Trophoblast cell (in vitro differentiated cells and primary cell): ENCODE data around the gene DAB1.

Experiments used
- DNase-seq, 2 donors: peaks; one replicate each; pipeline ENCODE4 v3.0.0-alpha.2; 2016
- H2AFZ ChIP-seq: 2 replicates; pipeline ENCODE4 v1.6.1; 2013; ENCODE audit warnings: low read length, moderate library complexity, mild to moderate bottlenecking; ENCODE audit not compliant: insufficient read depth, poor library complexity
- H2AK5ac ChIP-seq: 2 replicates; pipeline ENCODE4 v1.6.1; 2013; ENCODE audit warnings: mild to moderate bottlenecking, low read length
- H2BK120ac ChIP-seq: 2 replicates; pipeline ENCODE4 v1.6.1; 2013; ENCODE audit warnings: low read length, mild to moderate bottlenecking, moderate library complexity; ENCODE audit not compliant: insufficient read depth, poor library complexity
- H2BK12ac ChIP-seq: 2 replicates; pipeline ENCODE4 v1.6.1; 2013; ENCODE audit warnings: mild to moderate bottlenecking, low read length, moderate library complexity
- H2BK5ac ChIP-seq: 2 replicates; pipeline ENCODE4 v1.6.1; 2013; ENCODE audit warnings: low read length, low read depth, moderate library complexity, mild to moderate bottlenecking; ENCODE audit not compliant: poor library complexity
- H3K14ac ChIP-seq: 2 replicates; pipeline ENCODE4 v1.6.1; 2013; ENCODE audit warnings: mild to moderate bottlenecking, low read length
- H3K18ac ChIP-seq: 2 replicates; pipeline ENCODE4 v1.6.1; 2013; ENCODE audit warnings: mild to moderate bottlenecking, low read length
- H3K23ac ChIP-seq: 2 replicates; pipeline ENCODE4 v1.6.1; 2013; ENCODE audit warnings: low read length
- H3K27ac ChIP-seq: 2 replicates; pipeline ENCODE4 v1.5.1; 2013; ENCODE audit warnings: low read depth, mild to moderate bottlenecking, inconsistent platforms, low read length, moderate library complexity
- H3K27me3 ChIP-seq: 2 replicates; pipeline ENCODE4 v1.6.1; 2013; ENCODE audit warnings: inconsistent platforms, mild to moderate bottlenecking, low read length, moderate library complexity; ENCODE audit not compliant: insufficient read depth
- H3K36me3 ChIP-seq, 2 experiments: 1 replicate in 1 of 2; 2 replicates in 1 of 2; pipeline ENCODE4 v1.6.1; 2013; ENCODE audit warnings: low read length in 2 of 2, mild to moderate bottlenecking in 2 of 2, moderate library complexity in 1 of 2; ENCODE audit not compliant: insufficient read depth in 2 of 2, control insufficient read depth in 1 of 2
- H3K4ac ChIP-seq: 2 replicates; pipeline ENCODE4 v1.6.1; 2013; ENCODE audit warnings: low read depth, mild to moderate bottlenecking, low read length, moderate library complexity
- H3K4me1 ChIP-seq, 2 experiments: 1 replicate in 1 of 2; 2 replicates in 1 of 2; pipeline ENCODE4 v1.6.1; 2013; ENCODE audit warnings: low read length in 2 of 2, mild to moderate bottlenecking in 2 of 2, moderate library complexity in 1 of 2; ENCODE audit not compliant: insufficient read depth in 2 of 2, control insufficient read depth in 1 of 2
- H3K4me2 ChIP-seq: 2 replicates; pipeline ENCODE4 v1.6.1; 2013; ENCODE audit warnings: inconsistent platforms, mild to moderate bottlenecking, low read length, moderate library complexity
- H3K4me3 ChIP-seq: 2 replicates; pipeline ENCODE4 v1.5.1; 2013; ENCODE audit warnings: mild to moderate bottlenecking, low read depth, low read length, inconsistent platforms
- H3K79me1 ChIP-seq: one replicate; pipeline ENCODE4 v1.6.1; 2013; ENCODE audit warnings: low read length
- H3K79me2 ChIP-seq: 2 replicates; pipeline ENCODE4 v1.6.1; 2013; ENCODE audit warnings: low read length, mild to moderate bottlenecking; ENCODE audit not compliant: control insufficient read depth, insufficient read depth, poor library complexity
- H3K9ac ChIP-seq: 2 replicates; pipeline ENCODE4 v1.6.1; 2013; ENCODE audit warnings: mild to moderate bottlenecking, low read length
- H3K9me3 ChIP-seq: 2 replicates; pipeline ENCODE4 v1.6.1; 2013; ENCODE audit warnings: low read depth, mild to moderate bottlenecking, control low read depth, inconsistent platforms, low read length; ENCODE audit not compliant: insufficient read depth
- H4K12ac ChIP-seq: 2 replicates; pipeline ENCODE4 v1.6.1; 2013; ENCODE audit warnings: low read depth, mild to moderate bottlenecking, low read length, moderate library complexity
- H4K8ac ChIP-seq: 2 replicates; pipeline ENCODE4 v1.6.1; 2013; ENCODE audit warnings: low read depth, mild to moderate bottlenecking, low read length, moderate library complexity
- H4K91ac ChIP-seq: one replicate; pipeline ENCODE4 v1.6.1; 2013; ENCODE audit warnings: low read depth, mild to moderate bottlenecking, low read length, moderate library complexity
- WGBS: extraction: QIAGEN DNeasy Blood & Tissue Kit; methylation state at CpG from one replicate; pipeline ENCODE4 v1.1.7; 2013; ENCODE audit warnings: missing lambda C conversion rate; ENCODE audit not compliant: insufficient read length, insufficient coverage; ENCODE audit errors: extremely low coverage; 5-methylcytosine and 5-hydroxymethylcytosine counted together

Gene DAB1

GRCh38 chr1:57190898-57191297, 233.0 kb downstream of the DAB1 start:
- Histone ChIP-seq H4K91ac (no peak overlapping the region), H3K79me2 (no peaks in the 10 kb centered on the region), H2AFZ (no peak overlapping the region), H3K36me3 (no peaks in the 10 kb centered on the region), H2AK5ac (no peak overlapping the region), H3K9ac (no peak overlapping the region), H3K14ac (no peak overlapping the region), H3K79me1 (no peaks in the 10 kb centered on the region), H3K4ac (no peak overlapping the region), H3K4me2 (no peak overlapping the region), H2BK5ac (no peak overlapping the region), H4K8ac (no peak overlapping the region), H3K27me3 (no peaks in the 10 kb centered on the region), H3K27ac (no peak overlapping the region), H4K12ac (no peak overlapping the region), H3K23ac (no peak overlapping the region), H2BK12ac (no peak overlapping the region), H2BK120ac (no peak overlapping the region), H3K9me3 (no peaks in the 10 kb centered on the region), H3K4me1 (no peaks in the 10 kb centered on the region), H3K18ac (no peak overlapping the region), H3K4me3 (no peak overlapping the region)
- WGBS: no CpG with 5 or more reads among the region's 2 CpGs
- DNase-seq: no peak

DNA sequence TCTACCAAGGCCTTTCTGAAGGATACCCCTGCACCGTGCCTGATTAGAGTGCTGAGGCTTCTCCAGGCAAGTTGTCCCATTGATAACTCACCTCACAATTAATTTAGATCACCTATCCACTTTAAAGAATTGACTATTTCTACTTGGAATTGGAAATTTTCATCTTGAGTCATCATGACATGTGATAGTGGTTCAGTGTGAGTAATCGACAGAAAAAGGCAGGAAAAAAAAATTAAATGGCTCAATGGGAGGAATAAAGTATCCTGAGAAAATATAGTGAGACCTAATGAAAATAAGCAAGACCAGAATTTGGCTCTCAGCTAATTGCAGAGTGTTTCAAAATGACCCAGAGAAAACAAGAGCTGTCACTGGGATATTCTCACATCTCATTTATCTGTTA, 235.7 kb downstream of the DAB1 start:
- Histone ChIP-seq H3K27me3 (no peaks in the 10 kb centered on the region), H3K79me2 (no peaks in the 10 kb centered on the region), H2BK120ac (no peak overlapping the region), H3K4ac (no peak overlapping the region), H3K18ac (no peak overlapping the region), H3K4me2 (no peak overlapping the region), H3K36me3 (no peaks in the 10 kb centered on the region), H3K4me1 (no peaks in the 10 kb centered on the region), H3K23ac (no peak overlapping the region), H3K9ac (no peak overlapping the region), H2AK5ac (no peak overlapping the region), H3K27ac (no peak overlapping the region), H4K91ac (no peak overlapping the region), H3K79me1 (no peaks in the 10 kb centered on the region), H2AFZ (no peak overlapping the region), H2BK5ac (no peak overlapping the region), H2BK12ac (no peak overlapping the region), H4K12ac (no peak overlapping the region), H3K14ac (no peak overlapping the region), H3K9me3 (no peaks in the 10 kb centered on the region), H3K4me3 (no peak overlapping the region), H4K8ac (no peak overlapping the region)
- WGBS: no CpG with 5 or more reads among the region's 2 CpGs
- no peak for DNase-seq

DNA sequence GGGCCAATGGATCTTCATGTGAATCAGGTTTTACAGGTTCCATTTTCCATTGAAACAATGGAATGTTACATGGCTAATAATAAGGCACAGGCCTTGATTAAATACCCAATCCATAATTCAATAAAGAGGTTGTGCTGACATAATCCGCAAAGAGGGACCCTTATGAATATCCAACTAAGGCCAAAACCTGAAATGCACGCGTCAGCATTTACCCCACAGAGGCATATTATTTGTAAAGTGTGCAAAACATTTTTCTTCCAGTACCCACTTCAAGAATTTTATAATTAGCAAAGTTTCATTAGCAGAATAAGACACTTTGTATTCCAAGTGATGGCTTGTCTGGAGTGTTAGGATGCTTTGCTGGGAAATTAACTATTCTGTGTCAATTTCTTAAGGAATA, 237.4 kb downstream of the DAB1 start:
- Histone ChIP-seq H3K9me3 (no peaks in the 10 kb centered on the region), H2BK12ac (no peak overlapping the region), H4K12ac (no peak overlapping the region), H3K18ac (no peak overlapping the region), H3K36me3 (no peaks in the 10 kb centered on the region), H4K91ac (no peak overlapping the region), H3K23ac (no peak overlapping the region), H3K14ac (no peak overlapping the region), H3K4me2 (no peak overlapping the region), H3K27ac (no peak overlapping the region), H2AK5ac (no peak overlapping the region), H4K8ac (no peak overlapping the region), H3K9ac (no peak overlapping the region), H3K79me2 (no peaks in the 10 kb centered on the region), H3K4me3 (no peak overlapping the region), H2BK5ac (no peak overlapping the region), H3K27me3 (no peaks in the 10 kb centered on the region), H3K79me1 (no peaks in the 10 kb centered on the region), H2BK120ac (no peak overlapping the region), H2AFZ (no peak overlapping the region), H3K4ac (no peak overlapping the region), H3K4me1 (no peaks in the 10 kb centered on the region)
- DNase-seq: no peak
- WGBS: no CpG with 5 or more reads among the region's 3 CpGs

- Histone ChIP-seq H4K8ac (no peak overlapping the region), H3K27ac (no peak overlapping the region), H3K4ac (no peak overlapping the region), H3K79me2 (no peaks in the 10 kb centered on the region), H3K23ac (no peak overlapping the region), H3K4me3 (no peak overlapping the region), H2AFZ (no peak overlapping the region), H3K36me3 (no peaks in the 10 kb centered on the region), H3K9me3 (no peaks in the 10 kb centered on the region), H2BK120ac (no peak overlapping the region), H3K79me1 (no peaks in the 10 kb centered on the region), H3K14ac (no peak overlapping the region), H4K91ac (no peak overlapping the region), H4K12ac (no peak overlapping the region), H3K4me1 (no peaks in the 10 kb centered on the region), H3K18ac (no peak overlapping the region), H3K27me3 (no peaks in the 10 kb centered on the region), H2BK12ac (no peak overlapping the region), H3K4me2 (no peak overlapping the region), H3K9ac (peak overlapping the region; percentile 20), H2BK5ac (no peak overlapping the region), H2AK5ac (no peak overlapping the region)
- no CpG with 5 or more reads among the region's 4 CpGs for WGBS
- DNase-seq: no peak
These were observed 244.9 kb downstream of the DAB1 start for GRCh38 chr1:57179001-57179400.
